Stimulated activated naive CD8-positive, alpha-beta T cell treated with anti-CD3 and anti-CD28 coated beads, Interleukin-15, Interleukin-2, amounts not matched to agents 100 U/mL and 50 U/mL, for 24 hours (primary cell): ENCODE data around the gene HABP2.
A peak's percentile ranks its signal among the peaks of the same experiment; 100 is the strongest.

Experiments used
- ATAC-seq: fragments of 150-1000 bp; cut with Tn5 transposase; one replicate; pipeline ENCODE4 v1.10.0; 2021
- DNase-seq: peaks from one replicate; pipeline ENCODE4 v3.0.0; 2021

The HABP2 gene

DNA sequence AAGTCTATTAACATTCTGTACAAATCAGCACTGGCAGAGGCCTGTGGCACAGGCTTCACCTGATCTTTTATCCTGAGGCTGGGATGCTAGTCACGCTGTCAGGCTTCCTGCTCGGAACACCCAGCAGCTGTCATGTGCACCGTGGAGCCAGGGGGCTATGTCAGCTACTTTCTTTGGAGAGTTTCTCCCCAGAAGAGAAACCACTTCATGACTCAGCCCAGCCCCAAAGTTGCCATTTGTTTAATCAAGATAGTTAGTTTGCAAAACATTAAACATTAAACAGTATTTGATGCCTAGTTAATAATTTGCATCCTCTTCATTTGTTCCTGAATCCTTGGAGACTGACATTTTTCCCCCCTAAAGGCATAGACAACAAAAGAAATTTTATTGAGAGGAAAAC, at the start of gene HABP2:
Gene HABP2 (plus strand): TSS at position 353 of the 400 bp plus-strand sequence. CDS start 69 bp downstream, outside the sequence.
- no peak for ATAC-seq

DNA sequence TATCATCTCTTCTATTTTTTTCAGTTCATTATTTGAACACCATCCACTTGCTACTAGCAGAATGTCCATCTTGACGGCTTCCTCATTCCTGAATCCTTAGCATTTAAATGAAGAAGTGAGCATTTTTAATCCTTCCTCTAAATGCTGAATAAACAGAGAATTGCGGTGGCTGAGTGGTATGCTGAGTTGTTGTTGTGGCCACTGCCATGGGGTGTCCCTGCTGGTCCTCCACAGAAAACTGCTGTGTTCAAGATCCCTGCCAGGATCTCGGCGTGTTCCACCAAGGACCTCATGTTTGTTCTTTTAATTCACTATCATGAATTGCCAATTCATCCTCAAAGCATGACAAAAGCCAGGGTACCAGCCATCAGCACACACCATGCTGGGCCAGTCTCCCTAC, 48.9 kb upstream of the HABP2 start:
- no peak for ATAC-seq
- DNase-seq: no peak

More for the DNA sequence above, at the start of gene HABP2:
- DNase-seq: no peak

DNA sequence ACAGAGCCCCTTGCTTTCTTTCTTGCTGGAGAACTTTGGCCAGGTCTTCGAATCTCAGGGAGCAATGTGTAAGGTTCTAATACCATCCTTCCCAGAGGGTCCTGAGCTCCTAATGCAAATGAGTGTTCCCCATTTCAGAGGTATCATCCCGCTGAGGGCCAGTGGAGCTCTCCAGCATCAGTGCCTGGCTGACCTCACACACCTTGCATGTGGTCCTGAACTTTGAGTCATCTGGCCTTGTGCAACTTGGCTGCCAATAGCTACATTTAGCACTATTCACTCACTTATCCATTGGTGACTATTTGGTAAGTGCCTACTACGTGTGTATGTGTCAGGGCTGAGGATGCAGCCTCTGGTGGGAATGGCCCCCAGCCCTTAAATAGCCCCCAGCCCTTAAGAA, 48.4 kb upstream of the HABP2 start:
- ATAC-seq (no peak), DNase-seq (no peak)

DNA sequence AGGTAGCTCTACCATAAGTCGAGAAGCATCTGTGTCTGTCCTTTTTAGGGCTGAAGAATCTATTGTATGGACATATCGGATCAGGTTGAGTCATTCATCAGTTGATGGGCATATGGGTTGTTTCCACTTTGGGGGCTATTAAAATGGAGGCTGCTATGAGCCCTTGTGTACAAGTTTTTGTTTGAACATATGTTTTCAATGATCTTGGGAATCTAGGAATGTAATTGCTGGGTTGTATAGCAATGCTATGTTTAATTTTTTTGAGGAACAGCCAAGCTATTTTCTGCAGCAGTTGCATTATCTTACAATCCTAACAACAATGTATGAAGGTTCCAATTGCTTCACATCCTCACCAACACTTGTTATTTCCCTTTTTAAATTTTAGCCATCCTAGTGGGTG, 46.4 kb upstream of the HABP2 start:
- DNase-seq (no peak), ATAC-seq (no peak)

DNA sequence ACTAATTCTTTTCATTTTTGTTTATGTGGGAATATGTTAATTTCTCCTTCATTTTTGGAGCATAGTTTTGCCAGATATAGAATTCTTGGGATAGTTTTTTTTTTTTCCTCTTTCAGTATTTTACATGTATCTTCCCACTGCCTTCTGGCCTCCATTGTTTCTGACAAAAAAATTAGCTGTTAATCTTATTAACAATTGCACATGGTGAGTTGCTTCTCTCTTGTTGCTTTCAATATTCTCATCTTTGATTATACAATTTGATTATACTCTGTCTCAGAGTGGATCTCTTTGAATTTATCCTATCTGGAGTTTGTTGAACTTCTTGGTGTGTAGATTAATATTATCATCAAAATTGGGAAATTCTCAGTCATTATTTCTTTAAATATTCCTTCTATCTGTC, 41.4 kb upstream of the HABP2 start:
- DNase-seq: no peak

DNA sequence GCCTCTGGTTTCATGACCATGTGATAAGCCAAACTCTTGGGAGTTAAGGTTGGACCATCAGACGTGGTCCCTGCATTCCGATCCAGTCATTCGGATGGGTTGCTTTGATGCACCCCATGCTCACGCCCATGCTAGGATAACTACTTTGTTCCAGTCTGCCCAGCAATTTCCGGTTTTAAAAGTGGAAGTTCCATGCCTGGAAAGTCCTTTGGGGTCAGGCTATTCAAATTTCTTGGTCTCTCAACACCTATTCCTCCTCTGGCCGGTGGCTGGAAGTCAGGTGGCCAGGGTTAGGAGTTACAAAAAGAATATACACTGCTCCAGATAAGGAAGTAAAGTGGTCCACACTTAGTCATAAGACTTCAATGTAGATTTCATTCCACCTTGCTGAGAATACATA, 37.7 kb upstream of the HABP2 start:
- ATAC-seq: no peak

More for the DNA sequence above, 41.4 kb upstream of the HABP2 start:
- ATAC-seq: no peak

DNA sequence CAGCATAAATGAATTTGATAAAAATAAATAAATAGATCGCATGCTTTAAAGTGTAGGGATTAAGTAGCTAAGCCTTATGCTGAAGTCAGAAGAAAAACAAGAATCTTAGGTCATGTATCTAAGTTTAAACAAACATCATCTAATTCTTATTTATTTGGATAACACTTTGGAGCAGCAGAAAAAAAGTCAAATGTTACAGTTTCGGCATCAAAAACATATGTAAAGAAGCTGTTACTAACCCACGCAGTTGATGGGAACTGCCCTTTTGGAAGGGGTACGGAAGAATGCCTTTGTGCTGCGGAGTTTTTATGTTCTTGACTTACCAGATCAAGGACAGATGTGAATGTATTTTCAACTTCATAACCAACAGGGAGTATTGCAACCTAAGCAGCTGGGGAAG, 37.3 kb upstream of the HABP2 start:
- no peak for DNase-seq
- ATAC-seq: no peak

More for the DNA sequence above, 37.7 kb upstream of the HABP2 start:
- no peak for DNase-seq

DNA sequence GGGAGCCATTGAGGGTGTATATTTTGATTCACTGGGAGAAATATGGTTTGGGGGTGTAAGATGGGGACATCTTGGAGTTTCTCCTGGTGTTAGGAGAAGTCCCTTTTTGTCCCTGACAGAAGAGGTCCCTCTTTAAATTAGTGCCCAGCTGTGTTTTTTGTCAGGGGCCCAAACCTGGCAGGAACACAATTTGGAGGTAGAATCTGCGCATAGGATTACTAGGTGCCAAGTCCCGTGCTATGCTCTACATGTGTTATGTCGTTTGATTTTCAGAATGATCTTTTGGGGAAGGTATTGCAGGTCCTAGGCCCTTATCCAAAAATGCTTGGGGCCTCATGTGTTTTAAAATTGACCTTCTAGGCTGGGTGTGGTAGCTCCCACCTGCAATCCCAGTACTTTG, 36.8 kb upstream of the HABP2 start:
- ATAC-seq: no peak
- DNase-seq: no peak

DNA sequence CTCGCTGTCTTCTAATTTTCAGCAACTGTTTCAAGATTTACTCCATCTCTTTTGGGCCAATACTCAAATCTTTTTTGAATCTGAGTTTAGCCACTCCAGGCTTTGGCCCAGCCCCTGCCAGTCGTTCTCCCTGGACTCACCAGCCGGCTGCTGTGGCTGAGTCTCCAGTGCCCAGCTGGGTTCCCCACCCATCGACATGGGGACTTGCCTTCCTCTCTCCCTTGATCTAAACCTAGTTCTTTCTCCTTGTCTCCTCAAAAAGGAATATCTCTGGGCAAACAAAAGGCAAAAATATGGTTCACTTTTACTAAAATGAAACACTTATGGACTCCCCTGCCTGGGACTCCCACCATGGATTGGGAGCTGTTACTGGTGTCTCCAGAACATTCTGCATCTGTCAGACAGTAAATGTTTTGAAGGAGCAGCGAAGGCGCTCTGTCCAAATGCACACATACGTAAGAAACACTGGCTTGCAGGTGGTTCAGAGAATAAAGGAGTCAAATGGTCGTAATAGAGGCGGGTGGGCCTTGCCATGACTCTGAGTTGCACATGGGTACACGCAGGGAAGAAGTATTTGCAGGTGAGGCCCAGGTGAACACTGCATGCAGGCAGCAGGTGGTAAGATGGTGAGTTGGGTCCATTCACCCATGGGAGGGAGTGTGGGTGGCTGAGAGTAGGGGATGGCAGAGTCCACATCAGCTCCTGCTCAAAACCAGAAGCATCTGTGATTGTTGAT, 35.5 kb upstream of the HABP2 start:
- DNase-seq (no peak), ATAC-seq (no peak)

DNA sequence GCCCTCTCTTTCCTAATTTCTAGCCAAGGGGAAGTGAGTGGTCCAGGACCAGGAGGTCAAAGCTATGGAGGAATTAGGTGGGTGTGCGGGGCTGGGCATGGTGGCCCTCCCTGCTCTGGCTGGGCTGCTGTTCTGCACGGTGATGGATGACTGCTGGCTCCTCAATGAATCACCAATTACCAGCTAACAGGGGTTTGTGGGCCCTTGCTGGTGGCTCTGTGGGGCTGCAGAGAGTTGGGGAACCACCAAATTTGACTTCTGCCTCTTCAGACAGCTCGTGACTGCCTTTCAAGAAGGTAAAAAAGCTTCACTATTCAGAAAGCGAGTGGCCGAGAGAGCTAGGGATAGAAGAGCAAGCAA, 35.0 kb upstream of the HABP2 start:
- ATAC-seq: no peak
- no peak for DNase-seq

DNA sequence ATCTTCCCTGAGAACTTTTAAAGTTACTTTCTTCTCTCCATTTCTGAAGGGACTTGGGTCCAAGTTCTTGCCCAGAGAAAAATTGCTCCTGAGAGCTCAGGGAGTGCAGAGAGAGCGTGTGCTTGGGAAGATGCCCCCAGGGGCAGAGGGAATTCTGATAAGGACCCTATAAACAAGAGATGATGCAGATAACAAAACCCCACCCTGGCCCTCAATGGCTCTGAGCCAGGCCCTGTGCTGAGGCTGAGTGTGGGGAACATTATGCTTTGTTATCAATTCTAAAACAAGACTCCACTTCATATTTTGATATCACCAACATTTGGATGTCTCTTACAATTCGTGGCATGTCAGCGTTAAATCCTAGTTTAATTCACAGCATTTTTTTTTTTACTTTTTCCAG, 34.4 kb upstream of the HABP2 start:
- ATAC-seq: no peak

DNA sequence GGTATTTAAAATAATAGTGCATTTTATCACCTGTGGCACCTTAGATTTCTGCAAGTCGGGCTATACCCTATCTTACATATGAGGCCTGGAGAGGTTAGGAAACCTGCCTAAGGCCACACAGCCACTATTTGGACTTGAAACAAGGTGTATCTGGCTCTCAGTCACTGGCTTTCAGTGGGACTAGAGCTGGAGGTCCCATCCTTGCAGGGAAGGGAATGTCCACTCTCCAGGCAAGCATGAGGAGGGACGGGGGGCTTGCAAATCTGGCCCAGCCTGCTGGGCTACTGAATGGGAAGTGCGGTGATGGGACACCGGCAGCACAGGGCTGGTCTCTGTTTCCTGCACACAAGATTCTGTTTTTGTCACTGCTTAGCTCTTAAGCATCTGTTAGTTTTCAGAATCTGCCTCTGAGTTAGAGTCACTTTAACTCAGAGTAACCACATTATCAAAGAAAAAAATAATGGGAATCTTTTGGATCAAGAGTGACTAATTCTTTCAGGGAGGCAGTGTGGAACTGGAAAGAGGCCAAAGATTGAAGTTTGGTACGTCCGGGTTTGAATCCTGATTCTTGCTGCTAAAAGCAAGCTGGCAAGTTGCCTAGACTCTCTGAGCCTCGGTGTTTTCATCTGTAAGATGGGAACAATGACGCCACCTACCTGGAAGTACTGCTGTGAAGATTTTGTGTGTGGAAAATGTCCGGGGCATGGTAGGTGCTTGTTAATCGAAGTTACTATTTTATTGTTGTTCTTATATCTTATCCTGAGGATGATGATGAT, 33.8 kb upstream of the HABP2 start:
- ATAC-seq: no peak
- no peak for DNase-seq

More for the DNA sequence above, 34.4 kb upstream of the HABP2 start:
- no peak for DNase-seq

DNA sequence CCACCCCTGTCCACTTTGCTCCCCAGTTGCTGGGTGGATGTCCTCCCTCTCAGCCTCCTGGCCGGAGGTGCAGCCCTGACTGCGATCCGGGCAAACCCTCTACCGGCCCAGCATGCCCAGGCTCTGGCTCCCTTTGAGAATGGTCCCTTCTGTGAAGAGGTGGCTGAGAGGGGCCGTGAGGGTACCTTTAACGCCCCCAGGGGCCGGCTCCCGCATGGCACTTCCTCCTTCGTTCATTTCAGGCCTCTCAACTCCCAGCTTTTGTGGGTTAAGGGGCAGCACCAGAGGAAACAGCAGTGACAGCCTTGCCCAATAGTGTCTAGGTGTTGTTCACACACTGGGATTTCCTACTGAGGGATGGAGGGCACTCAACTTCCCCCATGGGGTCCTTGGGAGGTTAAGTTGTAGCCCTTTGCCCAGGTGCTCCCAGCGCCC, 33.2 kb upstream of the HABP2 start:
- no peak for DNase-seq
- no peak for ATAC-seq

DNA sequence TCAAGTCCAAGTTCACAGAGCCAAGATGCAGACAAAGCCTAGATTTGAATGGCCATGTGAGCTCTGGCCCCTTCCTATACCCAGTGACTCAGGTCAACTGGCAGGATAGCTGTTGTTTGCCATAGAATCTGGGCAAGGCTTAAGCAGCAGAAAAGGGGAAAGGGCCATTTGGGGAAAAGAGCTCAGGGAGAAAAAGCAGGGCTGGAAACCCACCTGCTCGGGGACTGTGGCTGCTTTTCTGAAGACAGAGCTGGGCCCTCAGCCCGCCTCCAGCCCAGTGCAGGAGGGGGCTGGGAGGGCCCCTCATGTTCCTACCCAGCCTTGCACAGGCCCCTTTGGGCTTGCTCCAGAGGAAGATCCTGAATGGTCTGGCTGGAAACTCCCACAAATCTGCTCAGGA, 32.6 kb upstream of the HABP2 start:
- DNase-seq (no peak), ATAC-seq (no peak)

DNA sequence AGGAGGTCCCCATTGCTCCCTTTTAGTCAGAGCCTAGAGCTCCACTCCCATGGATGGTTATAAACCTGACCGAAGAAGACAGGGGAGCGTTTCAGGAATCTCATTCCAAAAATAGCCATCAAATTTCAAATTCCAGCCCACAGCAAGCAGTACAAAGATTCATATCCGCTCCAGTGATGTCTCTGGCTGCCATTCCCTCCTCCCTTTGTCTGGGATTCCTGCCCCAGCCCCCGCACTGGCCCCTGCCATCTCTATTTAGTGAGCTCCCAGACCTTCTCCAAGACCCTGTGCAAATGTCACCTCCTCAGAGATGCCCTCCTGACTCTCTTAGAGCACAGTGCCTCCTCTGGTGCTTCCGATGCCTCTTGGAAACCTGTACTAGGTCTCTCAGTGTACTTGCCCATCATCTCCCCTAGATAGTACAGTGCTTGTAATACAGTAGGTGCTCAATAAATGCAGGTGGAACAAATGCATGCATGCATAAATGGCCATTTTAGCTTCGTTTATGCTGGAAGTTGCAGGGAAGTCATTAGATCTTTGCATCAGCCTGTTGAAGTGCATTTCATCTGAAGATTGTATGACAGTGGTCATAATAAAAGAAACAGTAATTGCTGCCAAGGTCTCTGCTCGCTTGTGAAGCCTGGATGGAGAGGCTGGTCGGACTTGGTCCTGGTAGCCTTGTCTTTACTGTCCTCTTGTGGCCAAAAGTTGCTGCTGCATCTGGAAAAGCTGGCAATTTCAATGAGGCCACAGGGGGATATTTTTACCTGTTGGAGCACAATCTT, 32.0 kb upstream of the HABP2 start:
- ATAC-seq (no peak), DNase-seq (peak; percentile 31)

DNA sequence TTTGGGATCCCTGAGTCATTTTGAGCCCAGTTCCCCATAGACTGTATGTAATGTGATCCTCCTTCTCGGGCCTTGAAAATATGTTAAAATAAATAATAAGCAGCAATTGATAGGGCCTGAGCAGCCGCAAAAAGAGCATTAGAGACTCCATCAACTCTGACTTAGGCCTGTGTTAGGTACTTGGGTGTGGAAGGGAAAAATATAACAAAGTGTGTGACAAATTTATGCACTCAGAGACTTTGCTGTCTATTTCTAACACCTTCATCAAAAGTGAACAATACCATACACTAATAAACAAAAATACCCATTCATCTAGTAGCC, 31.4 kb upstream of the HABP2 start:
- no peak for ATAC-seq
- DNase-seq: no peak

DNA sequence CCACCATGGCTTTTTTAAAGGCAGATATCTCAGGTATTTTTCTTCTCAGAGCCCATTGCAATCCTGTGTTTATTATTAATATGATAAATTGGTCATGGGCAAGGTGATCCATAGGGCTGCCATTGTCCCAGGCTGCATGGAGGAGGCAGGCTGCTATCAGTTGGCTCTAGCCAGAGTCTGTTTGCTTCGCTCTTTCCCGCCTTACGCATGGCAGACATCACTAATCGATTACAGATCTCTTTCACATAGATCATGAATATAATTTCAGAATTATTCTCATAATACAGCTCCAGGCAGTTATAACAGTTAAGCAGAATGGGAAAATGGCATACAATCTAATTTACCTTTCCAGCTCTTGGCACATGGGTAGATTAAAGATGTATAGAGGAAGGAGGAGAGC, 30.4 kb upstream of the HABP2 start:
- ATAC-seq (no peak), DNase-seq (no peak)

DNA sequence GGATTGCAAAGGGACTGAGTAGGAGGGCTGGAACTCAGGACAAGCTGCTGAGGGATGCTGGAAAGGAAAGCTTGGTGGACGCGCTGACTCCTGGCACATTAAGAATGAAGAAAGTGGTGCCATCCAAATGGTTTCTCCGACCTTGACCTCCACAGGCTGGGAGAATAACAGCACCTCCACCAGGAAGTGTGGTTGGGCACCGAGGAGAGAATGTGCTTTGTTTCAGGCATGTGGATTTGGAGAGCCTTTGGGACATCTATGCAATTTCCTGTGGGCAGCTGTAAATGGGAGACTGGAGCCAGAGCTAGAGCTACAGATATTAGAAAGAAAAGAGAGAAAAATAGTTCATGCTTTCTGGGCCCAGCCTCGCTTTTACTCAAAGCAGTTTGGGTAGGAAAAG, 29.8 kb upstream of the HABP2 start:
- ATAC-seq (no peak), DNase-seq (no peak)

DNA sequence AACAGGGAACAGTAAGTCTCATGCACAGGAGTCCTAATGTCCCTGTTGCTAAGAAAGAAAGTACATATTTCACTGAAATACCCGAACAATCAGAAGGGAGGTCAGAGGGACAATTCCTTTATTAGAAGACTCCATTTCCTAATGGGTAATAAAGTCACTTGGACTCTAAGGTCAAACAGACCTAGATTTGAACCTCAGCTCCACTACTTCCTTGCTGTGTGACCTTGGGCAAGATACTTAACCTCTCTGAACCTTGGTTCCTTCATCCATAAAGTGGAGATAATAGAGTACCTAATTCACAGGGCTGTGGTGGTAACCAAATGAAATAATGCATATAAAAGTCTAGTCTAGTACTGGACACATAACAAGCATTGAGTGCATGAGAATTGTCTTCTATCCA, 29.2 kb upstream of the HABP2 start:
- ATAC-seq (no peak), DNase-seq (no peak)

DNA sequence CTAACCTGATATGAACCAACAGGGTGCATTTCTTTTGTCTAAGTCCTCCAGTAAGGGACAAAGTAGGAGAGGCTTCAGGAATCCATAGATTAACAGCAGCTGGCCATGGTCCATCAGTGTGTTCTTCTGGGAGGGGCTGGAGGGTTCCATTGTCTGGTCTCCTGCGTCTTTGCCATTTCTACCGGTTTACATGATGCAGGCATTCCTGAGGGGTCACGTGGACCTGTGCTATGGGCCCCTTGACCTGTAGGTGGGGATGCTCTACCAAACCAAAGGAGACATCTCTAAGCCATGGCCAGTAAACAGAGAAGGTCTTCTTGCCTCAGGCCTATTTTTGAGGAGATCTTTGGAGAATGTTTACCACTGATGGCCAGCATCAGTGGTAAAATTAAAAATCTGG, 28.7 kb upstream of the HABP2 start:
- DNase-seq (no peak), ATAC-seq (no peak)

DNA sequence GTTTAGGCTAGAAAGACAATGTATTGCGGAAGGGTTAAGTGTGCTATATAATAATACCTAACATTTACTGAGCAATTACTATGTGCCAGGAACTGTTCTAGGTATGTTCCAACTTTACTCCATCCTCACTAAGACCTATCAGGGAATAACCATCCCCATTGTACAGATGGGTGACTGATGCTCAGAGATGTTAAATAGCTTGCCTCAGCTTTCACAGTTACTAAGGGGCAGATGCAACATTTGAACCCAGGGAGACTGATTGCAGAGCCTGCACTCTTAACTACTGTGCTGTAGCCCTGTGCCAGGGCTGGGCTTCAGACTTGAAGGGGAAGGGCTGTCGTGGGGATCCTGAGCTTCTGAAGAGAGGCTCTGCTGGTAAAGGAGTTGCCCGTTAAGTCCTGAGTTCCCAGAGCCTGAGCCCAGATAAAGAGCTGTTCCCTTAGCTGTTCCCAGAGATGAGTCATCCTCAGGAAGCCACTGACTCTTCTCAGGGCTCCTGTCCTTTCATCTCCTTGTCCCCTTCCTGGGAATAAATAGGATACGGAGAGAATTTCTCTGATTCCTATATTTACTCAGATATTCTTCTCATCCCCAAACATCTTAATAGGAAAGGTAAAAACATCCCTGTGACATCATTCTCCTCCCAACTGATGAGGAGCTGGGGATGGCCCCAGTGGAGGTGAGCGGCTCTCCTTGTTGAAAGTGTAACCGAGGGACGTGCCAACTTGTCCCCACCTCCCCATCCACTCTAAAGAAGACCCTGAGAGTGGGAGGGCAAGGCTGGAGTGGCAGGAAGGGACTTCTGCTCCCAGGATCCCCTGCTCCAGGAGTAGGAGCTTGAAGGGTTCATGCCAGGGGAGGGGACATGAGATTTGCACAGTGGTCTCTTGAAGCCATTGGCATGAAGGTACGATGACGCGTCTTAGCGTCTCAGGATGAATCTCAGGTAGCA, 28.0 kb upstream of the HABP2 start:
- ATAC-seq: no peak
- DNase-seq: no peak

DNA sequence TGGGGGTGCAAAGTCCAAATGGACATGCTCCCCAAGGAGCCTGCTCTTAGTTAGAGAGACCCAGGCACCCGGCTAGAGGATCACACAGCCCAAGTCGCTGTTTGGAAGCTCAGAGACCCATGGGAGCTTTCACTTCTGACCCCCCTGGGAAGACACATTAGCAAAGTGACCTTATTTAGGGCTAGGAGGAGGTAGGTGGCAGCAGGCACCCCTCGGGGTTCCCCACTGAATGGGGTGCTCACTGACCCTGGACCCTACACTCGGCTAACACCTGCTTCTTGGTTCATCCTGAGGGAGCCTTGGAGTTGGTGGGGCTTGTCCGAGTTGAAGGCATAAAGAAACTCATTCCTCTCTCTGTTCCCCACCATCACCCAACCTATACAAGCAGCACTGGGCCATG, 27.1 kb upstream of the HABP2 start:
- ATAC-seq: no peak
- no peak for DNase-seq
